GM19328 (cell line): Measurements from ENCODE around the gene OR2T10.
A peak's percentile ranks its signal among the peaks of the same experiment; 100 is the strongest.
"Not testable (repeated sequence)": the region's sequence is repeated elsewhere in the genome, so short reads cannot be mapped to it uniquely, and the experiment has no call there.

ENCODE experiments used
- ATAC-seq: cut with Tn5 transposase; IDR thresholded peaks from one replicate; pipeline ENCODE4 v1.9.1; 2021; ENCODE audit warnings: mild to moderate bottlenecking, moderate library complexity; ENCODE audit not compliant: unreplicated experiment

Gene OR2T10

GRCh38 chr1:248597589-248597988 lies at the start of gene OR2T10:
TSS of gene OR2T10 (minus strand) at chr1:248597700. CDS start at chr1:248593768, 3,932 bp downstream.
- no peak for ATAC-seq

- not testable (repeated sequence) for ATAC-seq
Measured at GRCh38 chr1:248645178-248645577, 47.7 kb upstream of the OR2T10 start, which contains the start of gene OR2T35. TSS of gene OR2T35 (minus strand) at chr1:248645278. CDS start at chr1:248639258, 6,020 bp downstream.

- peak; percentile 54 for ATAC-seq
Measured at GRCh38 chr1:248642971-248643651, 45.6 kb upstream of the OR2T10 start.

- not testable (repeated sequence) for ATAC-seq
Measured at GRCh38 chr1:248641583-248641982, 44.1 kb upstream of the OR2T10 start.

- not testable (repeated sequence) for ATAC-seq
Measured at GRCh38 chr1:248640906-248641305, 43.4 kb upstream of the OR2T10 start.

GRCh38 chr1:248639652-248640051 lies 42.2 kb upstream of the OR2T10 start:
- not testable (repeated sequence) for ATAC-seq

- not testable (repeated sequence) for ATAC-seq
Measured at GRCh38 chr1:248636612-248637011, 39.1 kb upstream of the OR2T10 start.

- ATAC-seq, result not testable (repeated sequence)
Measured at GRCh38 chr1:248634991-248635390, 37.5 kb upstream of the OR2T10 start, which contains the start of gene OR2T11. TSS of gene OR2T11 (minus strand) at chr1:248635091. CDS start at chr1:248627128, 7,963 bp downstream.

- no peak for ATAC-seq
Measured at GRCh38 chr1:248631354-248632008, 34.0 kb upstream of the OR2T10 start.

GRCh38 chr1:248630551-248630950 lies 33.1 kb upstream of the OR2T10 start:
- ATAC-seq, result no peak

GRCh38 chr1:248627971-248628844 lies 30.7 kb upstream of the OR2T10 start:
- no peak for ATAC-seq

GRCh38 chr1:248625971-248626370 lies 28.5 kb upstream of the OR2T10 start:
- no peak for ATAC-seq

- no peak for ATAC-seq
Measured at GRCh38 chr1:248625166-248625565, 27.7 kb upstream of the OR2T10 start.

- ATAC-seq, result peak; percentile 83
Measured at GRCh38 chr1:248622570-248623001, 25.1 kb upstream of the OR2T10 start.

GRCh38 chr1:248621770-248622169 lies 24.3 kb upstream of the OR2T10 start:
- ATAC-seq, result no peak

GRCh38 chr1:248618878-248619277 lies 21.4 kb upstream of the OR2T10 start:
- ATAC-seq, result no peak

GRCh38 chr1:248618119-248618518 lies 20.6 kb upstream of the OR2T10 start:
- no peak for ATAC-seq

GRCh38 chr1:248613742-248614141 lies 16.2 kb upstream of the OR2T10 start:
- ATAC-seq, result no peak

GRCh38 chr1:248611883-248612414 lies 14.4 kb upstream of the OR2T10 start:
- no peak for ATAC-seq

- ATAC-seq, result no peak
Measured at GRCh38 chr1:248610301-248610700, 12.8 kb upstream of the OR2T10 start.

GRCh38 chr1:248599396-248599795 lies 1.9 kb upstream of the OR2T10 start:
- no peak for ATAC-seq
